GM23338 (cell line): Measurements from ENCODE around the gene PSEN2. TPM values are rescaled to one million over a fixed set of nuclear protein-coding genes. Genes with fewer than 3 reads are reported as not detected.

Experiments
- ATAC-seq: fragments of 200-7000 bp; cut with Tn5 transposase; 3 replicates; pipeline ENCODE4 v1.9.1; 2020
- DNase-seq: peaks from one replicate; pipeline ENCODE4 v3.0.0-alpha.2; 2015; ENCODE audit warnings: low spot score
- H2AFZ ChIP-seq: fragments of 200-600 bp; sonication (generic); 2 replicates; pipeline ENCODE4 v1.8.0; 2016; ENCODE audit warnings: antibody characterized with exemption, mild to moderate bottlenecking, moderate library complexity
- H3F3A ChIP-seq: fragments of 200-600 bp; sonication (generic); replicated peaks from 2 replicates; pipeline ENCODE4 v1.8.0; 2017; ENCODE audit warnings: antibody characterized with exemption, mixed run types, low read depth
- H3K27ac ChIP-seq: fragments of 200-600 bp; sonication (generic); 2 replicates; pipeline ENCODE4 v1.6.1; 2016; ENCODE audit warnings: low read depth
- H3K27me3 ChIP-seq: fragments of 200-600 bp; sonication (generic); 2 replicates; pipeline ENCODE4 v1.8.0; 2016; ENCODE audit warnings: mild to moderate bottlenecking, mixed run types, moderate library complexity; ENCODE audit not compliant: insufficient read depth
- H3K36me3 ChIP-seq: fragments of 200-600 bp; sonication (generic); 2 replicates; pipeline ENCODE4 v1.8.0; 2016; ENCODE audit warnings: mild to moderate bottlenecking; ENCODE audit not compliant: insufficient read depth
- H3K4me1 ChIP-seq: fragments of 200-600 bp; sonication (generic); 2 replicates; pipeline ENCODE4 v1.8.0; 2016; ENCODE audit warnings: mild to moderate bottlenecking, moderate library complexity; ENCODE audit not compliant: insufficient read depth
- H3K4me2 ChIP-seq: fragments of 200-600 bp; sonication (generic); 2 replicates; pipeline ENCODE4 v1.7.1; 2017; ENCODE audit warnings: mixed run types
- H3K4me3 ChIP-seq: fragments of 200-600 bp; sonication (generic); 2 replicates; pipeline ENCODE4 v1.6.1; 2016; ENCODE audit warnings: mixed run types
- H3K79me2 ChIP-seq: fragments of 200-600 bp; sonication (generic); replicated peaks from 2 replicates; pipeline ENCODE4 v1.8.0; 2017; ENCODE audit warnings: mild to moderate bottlenecking; ENCODE audit not compliant: insufficient read depth
- H3K9me2 ChIP-seq: fragments of 200-600 bp; sonication (generic); 2 replicates; pipeline ENCODE4 v1.8.0; 2017; ENCODE audit not compliant: insufficient read depth
- H4K20me1 ChIP-seq: fragments of 200-600 bp; sonication (generic); replicated peaks from 2 replicates; pipeline ENCODE4 v1.8.0; 2017; ENCODE audit warnings: mild to moderate bottlenecking; ENCODE audit not compliant: insufficient read depth
- H3K27ac Mint-ChIP-seq: 2 replicates; pipeline ENCODE4 v1.8.0; 2020; ENCODE audit warnings: inconsistent platforms, mild to moderate bottlenecking, moderate library complexity, mixed read lengths
- H3K27me3 Mint-ChIP-seq: 3 replicates; pipeline ENCODE4 v1.8.0; 2022; ENCODE audit warnings: low read depth, mild to moderate bottlenecking, moderate library complexity, mixed read lengths, inconsistent platforms; ENCODE audit not compliant: insufficient read depth, poor library complexity
- H3K36me3 Mint-ChIP-seq: 3 replicates; pipeline ENCODE4 v1.8.0; 2021; ENCODE audit warnings: low read depth, mild to moderate bottlenecking, inconsistent platforms, moderate library complexity, mixed read lengths
- H3K4me1 Mint-ChIP-seq: 3 replicates; pipeline ENCODE4 v1.8.0; 2020; ENCODE audit warnings: mild to moderate bottlenecking, inconsistent platforms, mixed read lengths
- H3K4me3 Mint-ChIP-seq: 3 replicates; pipeline ENCODE4 v1.8.0; 2021; ENCODE audit warnings: moderate library complexity, mild to moderate bottlenecking, inconsistent platforms, mixed read lengths
- H3K9me3 Mint-ChIP-seq: 3 replicates; pipeline ENCODE4 v1.8.0; 2020; ENCODE audit warnings: moderate library complexity, mild to moderate bottlenecking, inconsistent platforms, mixed read lengths
- REST ChIP-seq: IDR thresholded peaks from one replicate; pipeline ENCODE4 v1.6.1; 2018; ENCODE audit warnings: antibody characterized with exemption; ENCODE audit not compliant: unreplicated experiment
- ZNF462 ChIP-seq: fragments of 250-450 bp; sonication (Bioruptor Pico); IDR thresholded peaks from 2 replicates; pipeline ENCODE4 v1.5.0; 2020; ENCODE audit warnings: mild to moderate bottlenecking, moderate library complexity
- polyA plus RNA-seq: library from polyadenylated mRNA; unstranded; fragments of >200 nt; fragmentation: Nextera tagmentation; extraction: Ambion mirVana; gene quantifications from 2 replicates; pipeline ENCODE4 v1.2.1, GENCODE V29; 2016
- total RNA-seq: library from RNA; depleted of rRNA; stranded (reverse); fragments of >200 nt; shearing (Covaris generic); gene quantifications from 2 replicates; pipeline ENCODE4 v1.2.3, GENCODE V29; 2014

PSEN2 gene
- total and polyA plus RNA-seq, 2 experiments from 2014 or later: 10.0 to 22.1 TPM

- Mint-ChIP-seq H3K27me3 (peaks cover 6% of the 10 kb centered on the region), H3K27ac (no peak overlapping the region), H3K4me1 (no peaks in the 10 kb centered on the region; the same call in 2 of the 3 replicates), H3K4me3 (no peak overlapping the region), H3K36me3 (peaks cover 28% of the 10 kb centered on the region), H3K9me3 (no peaks in the 10 kb centered on the region)
- Histone ChIP-seq H2AFZ (no peak overlapping the region), H3K27me3 (no peaks in the 10 kb centered on the region), H3F3A (no peaks in the 10 kb centered on the region), H3K36me3 (no peaks in the 10 kb centered on the region), H3K9me2 (no peaks in the 10 kb centered on the region), H3K4me3 (no peak overlapping the region), H3K4me2 (no peak overlapping the region), H3K27ac (no peak overlapping the region), H3K4me1 (no peaks in the 10 kb centered on the region), H3K79me2 (no peaks in the 10 kb centered on the region), H4K20me1 (no peaks in the 10 kb centered on the region; the same call in 1 of the 2 replicates)
- no peak for TF ChIP-seq ZNF462 (CRISPR knock-in tag)
- TF ChIP-seq REST: no peak
- no peak for ATAC-seq
- DNase-seq: no peak
These were observed 20.9 kb downstream of the PSEN2 start for GRCh38 chr1:226891346-226891745.
